ENCODE results near the gene CYP27C1. TPM values are rescaled to one million over a fixed set of nuclear protein-coding genes. Genes with fewer than 3 reads are reported as not detected.
A peak's percentile ranks its signal among the peaks of the same experiment; 100 is the strongest.

The CYP27C1 gene
- total RNA-seq, 1 donor from 2014 or later = not detected

DNA sequence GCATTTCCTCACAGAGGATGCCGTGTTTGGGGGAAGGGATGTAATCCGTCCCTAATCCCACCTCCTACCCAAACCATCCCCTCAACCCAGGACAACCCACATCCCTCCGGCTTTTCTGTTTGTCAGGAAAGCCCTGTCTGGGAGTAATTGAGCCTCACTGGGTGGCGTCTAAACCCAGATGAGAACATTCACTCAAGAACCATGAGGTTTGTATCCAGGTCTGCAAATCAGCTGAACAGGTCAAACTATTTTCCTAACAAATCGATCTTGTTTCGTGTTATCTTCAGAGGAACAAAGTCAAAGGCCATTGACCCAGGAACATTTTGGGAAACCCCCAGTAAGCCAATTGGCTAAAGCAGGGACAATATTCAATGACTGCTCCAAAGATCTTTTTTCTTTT, 25.7 kb downstream of the CYP27C1 start:
- DNase-seq (ENCODE audit: low read depth in 2 of 2) = no peak

DNA sequence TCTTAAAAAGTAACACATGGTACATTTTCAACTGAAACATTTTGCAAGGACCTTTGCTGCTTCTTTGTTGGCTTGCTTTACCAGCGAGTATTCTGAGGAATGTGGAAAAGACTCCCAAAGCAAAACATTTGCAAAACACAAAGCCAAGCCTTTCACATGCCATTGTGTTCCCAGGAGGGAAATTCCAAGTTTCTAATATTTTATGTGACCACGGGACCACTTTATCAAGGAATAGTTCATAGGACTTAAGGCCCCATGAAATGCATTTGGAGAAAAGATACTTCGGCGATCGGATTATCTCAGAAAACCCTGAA, 26.2 kb downstream of the CYP27C1 start:
- no peak for DNase-seq (ENCODE audit: low read depth in 2 of 2)

DNA sequence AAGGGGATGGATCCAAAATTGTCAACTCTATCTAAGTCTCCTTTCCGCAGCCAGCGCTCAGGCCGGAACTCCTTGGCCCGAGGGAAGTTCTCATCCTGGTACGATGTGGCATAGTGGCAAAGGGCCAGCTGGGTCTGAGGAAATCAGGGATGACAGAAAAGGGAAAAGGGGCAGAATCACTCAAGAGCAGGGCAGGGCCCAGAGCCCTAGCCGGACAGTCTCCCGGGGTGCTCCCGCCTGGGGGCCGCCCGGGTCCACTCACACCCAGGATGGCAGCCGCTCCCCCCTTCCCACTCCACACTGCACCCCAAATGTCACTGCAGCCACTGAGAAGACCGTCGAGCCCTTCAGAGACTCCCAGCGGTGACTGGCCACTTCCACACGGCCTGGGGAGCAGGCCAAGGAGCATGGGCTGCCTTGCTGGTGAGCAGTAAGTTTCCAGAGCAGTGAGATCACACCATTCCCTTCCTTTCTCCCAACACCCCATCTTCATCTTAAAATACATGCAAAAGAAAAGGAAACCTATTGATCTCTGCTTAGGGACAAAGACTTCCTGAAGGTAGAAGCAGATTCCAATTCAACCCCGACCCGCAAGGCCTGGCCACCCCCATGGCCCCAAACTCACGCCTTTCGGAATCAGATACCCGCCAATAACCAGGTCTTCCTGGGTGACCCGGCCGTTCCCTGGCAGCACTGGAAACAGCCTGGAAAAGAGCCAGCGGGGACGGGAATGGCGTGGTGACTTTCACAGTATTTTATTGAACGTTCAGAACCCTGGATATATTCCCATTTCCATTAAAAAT, 26.7 kb downstream of the CYP27C1 start:
- no peak for DNase-seq (ENCODE audit: low read depth in 2 of 2)

DNA sequence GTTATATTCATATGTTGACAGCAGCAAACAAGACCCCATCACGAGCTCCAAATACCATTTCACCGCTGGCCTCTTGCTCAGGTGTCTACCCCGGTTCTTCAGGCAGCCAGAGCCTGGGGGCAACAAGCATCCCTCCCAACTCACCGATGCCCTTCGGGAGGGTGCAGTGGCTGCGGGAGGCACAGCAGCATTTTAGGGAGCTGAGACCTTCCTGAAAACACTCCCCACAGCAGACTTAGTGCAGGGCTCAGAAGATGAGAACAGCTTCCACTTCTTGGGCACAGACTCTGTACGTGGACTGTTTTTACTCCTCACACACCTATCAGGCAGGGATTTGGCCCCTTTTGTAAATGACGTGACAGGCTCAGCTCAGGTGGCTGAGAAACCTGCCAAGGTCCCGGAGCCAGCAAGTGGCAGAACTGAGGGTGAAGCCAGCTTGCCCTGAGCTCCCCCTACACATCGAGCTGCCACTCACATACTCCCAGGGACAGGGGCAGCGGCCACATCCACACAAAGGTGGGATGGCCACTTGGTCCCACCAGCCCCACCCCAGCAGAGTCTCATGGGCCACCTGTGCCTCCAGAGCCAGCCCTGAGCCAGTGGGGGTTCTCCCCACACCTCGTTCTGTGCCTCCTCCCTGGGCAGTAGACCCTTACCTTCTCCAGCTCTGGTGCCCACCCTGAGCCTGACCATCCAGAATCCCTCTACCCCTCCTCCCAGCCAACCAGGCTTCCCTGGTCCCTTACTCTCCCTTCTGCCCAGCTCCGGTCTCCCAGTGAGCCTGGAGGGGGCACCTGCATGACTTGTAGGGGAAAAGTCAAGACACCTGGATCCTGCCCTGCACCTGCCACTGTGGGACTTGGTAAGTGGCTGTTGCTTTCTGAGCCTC, 28.5 kb downstream of the CYP27C1 start:
- DNase-seq (ENCODE audit: low read depth in 2 of 2) = no peak

DNA sequence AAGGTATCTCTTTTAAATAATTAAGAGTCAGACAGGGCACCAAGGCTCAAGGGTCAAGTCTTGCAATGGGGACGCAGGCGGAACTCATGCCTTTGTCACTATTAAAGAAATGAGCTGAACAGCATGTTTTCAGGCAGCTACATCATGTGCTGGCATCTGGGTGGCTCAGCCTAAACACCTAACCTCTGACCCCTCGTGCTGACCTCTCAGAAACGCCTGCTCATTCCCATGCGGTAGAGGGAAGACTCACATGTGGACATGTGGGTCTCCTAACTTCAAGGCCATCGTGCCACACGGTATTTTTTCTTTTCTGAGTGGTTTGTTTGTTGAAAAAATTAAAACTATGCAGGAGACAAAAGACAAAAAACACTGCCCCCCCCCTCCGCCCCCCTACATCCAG, 31.3 kb downstream of the CYP27C1 start:
- no peak for DNase-seq (ENCODE audit: low read depth in 2 of 2)

DNA sequence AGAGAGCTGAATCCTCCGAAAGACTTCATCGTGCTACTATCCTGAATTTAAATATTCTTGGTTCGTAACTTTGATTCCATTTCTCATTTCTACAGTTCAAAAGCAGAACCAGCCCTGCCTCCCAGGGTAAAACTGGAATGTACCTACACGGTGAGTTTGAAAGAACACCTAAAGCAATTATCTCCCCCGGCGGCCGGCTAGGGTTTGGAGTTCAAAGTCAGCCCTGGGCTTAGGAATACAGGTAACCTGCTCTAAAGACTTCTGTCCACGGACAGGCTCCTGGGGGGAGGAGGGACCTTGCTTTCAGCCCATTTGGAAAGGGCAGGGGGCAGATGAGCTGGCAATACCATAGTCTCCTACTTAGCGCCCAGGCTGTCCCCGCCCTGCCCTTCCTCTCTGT, 32.3 kb downstream of the CYP27C1 start:
- DNase-seq (ENCODE audit: low read depth in 2 of 2) = no peak

DNA sequence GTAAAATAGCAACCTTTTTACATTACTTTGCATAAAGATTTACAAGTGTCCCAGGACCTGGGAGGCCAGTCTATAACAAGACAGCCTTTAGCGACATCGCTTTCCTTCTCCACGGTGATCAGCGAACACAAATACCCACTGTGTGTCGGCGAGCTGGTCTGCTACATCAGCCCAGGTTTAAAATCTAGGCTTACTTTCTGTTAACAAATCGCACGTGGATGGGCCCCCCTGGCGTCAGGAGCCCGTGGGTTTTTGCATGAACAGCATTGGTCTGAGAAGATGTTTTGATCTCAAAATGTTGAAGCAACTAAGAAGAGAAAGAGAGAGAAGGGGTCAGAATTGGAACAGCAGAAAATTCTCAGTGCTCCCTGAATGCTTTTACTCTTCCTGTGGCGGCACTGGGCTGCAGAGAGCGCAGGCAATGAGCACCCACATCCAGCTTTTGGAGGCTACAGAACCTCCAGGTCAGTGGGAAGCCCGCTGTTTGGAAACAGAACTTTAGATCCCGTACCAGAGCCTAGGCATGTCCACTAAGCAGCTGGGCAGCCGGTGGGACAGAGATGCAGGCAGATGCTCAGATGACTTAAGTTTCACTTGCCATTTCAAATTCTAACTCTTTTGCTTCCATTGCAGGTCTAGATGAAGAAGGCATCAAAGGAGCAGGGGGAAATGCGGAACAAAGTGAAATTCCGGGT, 32.9 kb downstream of the CYP27C1 start:
- no peak for DNase-seq (ENCODE audit: low read depth in 2 of 2)

DNA sequence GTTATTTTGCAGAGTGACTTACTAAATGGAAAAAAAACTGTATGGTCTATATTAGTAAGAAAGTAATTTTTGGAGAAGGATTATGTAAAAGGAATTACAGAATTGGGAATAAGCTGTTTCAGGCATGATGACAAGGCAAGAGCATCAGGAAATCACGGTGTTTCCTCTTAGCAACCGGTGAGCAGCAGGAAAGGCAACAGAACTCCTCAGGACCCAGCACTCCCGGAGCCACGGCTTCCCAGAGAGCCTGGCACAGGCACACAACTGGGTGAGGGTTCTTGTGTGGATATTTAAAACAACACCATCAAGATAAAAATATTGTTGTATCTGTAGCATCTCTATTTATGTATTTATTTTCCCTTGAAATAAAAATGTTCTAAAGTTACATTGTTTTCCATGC, 34.4 kb downstream of the CYP27C1 start:
- DNase-seq (ENCODE audit: low read depth in 2 of 2) = peak; percentile 83 to 87

DNA sequence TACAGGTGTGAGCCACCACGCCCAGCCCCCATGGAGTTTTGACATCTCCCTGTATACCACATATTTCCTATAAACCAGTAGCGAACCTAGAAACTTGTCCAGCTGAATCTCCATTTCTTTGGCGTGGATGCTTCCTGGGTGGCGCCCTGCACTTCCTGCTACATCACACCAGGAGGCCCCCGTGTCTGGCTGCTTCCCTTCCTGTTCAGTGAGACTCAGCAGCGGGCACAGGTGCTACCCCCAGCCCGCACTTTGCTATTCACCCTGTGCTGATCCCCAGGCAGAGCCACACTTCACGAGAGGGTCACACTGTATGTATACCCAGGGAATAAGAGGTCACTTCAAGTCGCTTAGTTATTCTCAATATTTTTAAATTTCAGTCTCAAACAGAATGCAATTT, 35.0 kb downstream of the CYP27C1 start:
- DNase-seq (ENCODE audit: low read depth in 2 of 2) = peak; percentile 23 to 57

DNA sequence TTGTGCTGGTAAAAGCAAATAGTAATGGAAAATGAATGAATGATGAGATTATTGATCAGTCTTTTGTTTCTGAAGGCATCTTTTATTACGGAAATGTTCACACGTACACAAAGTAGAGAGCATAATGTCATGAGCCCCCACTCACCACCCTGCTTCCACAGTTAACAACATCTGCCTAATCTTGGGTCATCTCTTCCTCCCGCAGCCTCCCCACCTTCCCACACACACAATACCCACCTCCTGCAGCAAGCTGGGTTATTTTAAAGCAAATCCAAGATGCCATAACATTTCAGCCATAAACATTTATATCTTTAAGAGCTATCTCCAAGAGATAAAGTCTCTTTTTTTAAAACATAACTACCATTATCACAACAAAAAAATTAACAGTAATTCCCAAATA, 36.3 kb downstream of the CYP27C1 start:
- no peak for DNase-seq (ENCODE audit: low read depth in 2 of 2)

DNA sequence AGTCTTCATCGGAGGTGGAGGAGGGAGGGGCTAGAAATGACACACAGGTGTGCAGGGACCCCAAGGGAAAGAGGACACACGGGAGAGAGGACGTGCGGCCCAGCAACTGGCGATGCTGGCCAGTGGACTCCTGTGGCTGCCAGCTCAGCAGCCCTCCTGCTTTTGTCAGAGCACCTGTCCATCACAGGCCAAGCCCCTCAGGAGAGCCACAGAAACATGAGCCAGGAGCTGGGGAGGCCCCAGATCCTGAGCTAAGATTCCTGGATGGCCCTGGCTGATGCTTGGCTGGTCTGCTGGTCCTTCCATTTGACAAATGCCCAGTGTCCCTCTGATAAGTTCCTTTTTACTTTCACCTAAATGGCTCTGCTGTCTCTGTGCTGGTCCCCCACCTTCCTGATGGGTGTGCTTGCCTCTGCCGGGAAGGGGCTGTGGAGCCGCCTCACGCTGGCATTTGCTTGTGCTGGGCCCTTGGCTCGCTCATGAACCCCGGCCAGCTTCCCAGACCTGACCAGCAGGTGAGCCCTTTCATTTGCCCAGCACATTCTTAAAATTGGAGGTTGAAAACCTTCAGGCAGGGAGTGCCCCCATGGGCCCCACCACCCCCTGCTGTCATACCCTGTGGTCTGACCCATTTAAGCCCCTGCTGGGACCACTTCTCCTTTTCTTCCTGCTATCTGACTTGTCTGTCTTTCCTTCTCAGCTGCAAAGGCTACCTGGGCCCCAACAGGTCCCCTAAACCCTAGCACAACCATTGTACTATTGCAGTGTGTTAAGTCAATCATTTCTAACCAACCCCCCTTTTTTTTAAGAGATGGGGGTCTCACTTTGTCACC, 37.3 kb downstream of the CYP27C1 start:
- DNase-seq (ENCODE audit: low read depth in 2 of 2) = no peak

DNA sequence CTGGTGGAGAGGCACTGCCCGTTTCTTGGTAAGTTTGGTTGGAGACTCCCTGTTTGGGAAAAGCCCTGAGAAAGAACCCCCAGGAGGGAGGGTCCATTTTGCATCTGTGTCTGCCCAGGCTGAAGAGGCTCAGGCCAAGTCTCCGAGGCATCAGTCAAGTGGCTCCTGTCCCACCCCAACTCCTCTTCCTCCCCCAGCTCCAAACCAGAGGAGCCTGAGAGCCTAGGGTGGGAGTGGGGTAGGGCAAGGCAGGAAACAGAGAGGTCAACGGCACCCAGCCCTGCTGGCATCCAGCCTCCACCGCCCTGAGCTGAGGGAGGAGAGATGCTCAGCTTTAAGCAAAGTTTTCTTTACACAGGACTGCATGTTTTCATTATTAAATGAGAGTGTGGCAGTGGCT, 38.2 kb downstream of the CYP27C1 start:
- no peak for DNase-seq (ENCODE audit: low read depth in 2 of 2)

DNA sequence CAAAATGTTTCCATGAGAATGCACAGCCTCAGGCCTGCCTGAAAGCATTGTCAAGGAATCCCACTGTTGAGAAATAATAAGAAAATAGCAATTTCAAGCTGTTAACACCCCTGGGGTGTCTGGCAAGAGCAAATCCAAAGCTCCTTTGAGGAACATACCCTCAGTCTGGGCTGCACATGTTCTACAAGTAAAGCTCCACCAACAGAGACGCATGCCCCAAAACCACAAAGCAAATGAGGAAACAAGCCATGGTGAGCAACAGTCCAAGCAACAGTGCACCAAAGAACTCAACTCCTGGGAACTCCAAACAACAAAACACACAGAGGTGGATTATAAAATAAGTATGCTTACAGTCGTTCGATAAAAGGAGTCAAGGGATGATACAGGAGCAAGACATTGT, 40.3 kb downstream of the CYP27C1 start:
- no peak for DNase-seq (ENCODE audit: low read depth in 2 of 2)

DNA sequence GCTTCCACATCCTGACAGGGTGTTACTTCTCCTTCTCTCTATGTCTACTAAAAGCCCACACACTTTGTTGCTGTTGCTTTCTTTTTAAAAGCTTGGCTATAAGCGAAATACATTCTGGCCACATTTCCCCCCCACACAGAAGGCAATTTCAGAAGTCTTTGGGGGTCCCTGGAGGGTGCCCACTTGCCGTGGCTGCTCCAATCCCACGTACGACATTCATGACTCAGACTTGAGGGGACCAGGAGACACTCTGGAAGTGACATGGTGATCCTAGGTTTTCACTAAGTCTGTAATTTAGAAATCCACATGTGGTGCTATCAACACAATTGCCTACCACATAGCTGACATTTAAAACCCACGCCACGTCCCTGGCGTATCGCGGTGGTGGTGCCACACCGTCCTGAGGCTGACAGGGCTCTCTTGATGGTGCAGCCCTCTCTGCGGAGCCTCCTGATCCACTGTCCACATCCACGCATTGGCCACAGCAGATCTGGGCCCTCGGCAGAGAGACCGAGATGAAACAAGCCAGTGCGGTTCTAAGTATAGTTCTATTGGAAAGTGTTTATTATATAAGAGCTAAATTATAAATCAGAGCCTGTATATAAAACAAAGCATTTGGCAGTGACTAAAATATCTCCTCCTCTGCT, 42.4 kb downstream of the CYP27C1 start:
- no peak for DNase-seq (ENCODE audit: low read depth in 2 of 2)

DNA sequence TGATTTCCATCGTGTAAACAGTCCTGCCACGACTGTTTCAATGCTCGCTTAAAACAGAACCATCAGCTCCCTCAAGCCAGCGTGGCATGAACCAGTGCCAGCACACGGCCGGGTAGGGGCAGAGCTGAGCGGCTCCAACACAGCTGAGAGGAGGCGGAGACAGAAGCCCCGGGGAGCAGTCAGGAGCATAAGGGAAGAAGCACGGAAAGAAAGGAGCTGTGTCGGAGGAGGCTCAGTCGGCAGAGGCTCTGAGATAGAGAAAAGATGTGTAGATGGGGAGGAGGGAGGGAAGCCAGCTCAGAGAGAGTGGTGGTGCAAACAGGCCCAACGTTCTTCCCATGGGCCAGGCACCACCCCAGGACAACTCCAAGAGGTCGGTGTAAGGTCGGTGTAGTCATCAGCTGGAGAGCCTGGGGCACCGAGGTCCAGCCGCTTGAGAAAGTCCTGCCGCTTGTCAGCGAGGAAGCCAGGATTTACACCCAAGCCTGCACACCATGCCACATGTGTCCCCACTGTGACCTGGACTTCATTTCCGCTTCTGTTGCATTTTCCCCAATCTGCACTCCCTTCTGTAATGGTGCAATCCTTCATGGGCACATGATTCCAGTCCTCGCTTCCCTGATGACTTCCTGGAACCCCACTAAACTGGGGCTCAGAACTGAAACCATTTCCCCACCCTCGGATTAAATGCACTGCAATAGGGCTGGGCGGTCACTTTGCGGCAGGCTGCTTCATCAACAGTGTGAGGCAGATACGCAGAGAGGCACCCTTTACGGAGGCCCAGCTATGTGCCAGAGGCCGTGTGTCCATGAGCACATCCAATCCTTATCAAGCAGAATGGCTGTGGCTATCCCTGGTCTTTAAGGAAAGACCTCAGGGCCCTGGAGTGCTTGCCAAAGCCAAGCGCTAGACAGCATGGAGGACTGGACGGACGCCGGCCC, 43.5 kb downstream of the CYP27C1 start:
- no peak for DNase-seq (ENCODE audit: low read depth in 2 of 2)

DNA sequence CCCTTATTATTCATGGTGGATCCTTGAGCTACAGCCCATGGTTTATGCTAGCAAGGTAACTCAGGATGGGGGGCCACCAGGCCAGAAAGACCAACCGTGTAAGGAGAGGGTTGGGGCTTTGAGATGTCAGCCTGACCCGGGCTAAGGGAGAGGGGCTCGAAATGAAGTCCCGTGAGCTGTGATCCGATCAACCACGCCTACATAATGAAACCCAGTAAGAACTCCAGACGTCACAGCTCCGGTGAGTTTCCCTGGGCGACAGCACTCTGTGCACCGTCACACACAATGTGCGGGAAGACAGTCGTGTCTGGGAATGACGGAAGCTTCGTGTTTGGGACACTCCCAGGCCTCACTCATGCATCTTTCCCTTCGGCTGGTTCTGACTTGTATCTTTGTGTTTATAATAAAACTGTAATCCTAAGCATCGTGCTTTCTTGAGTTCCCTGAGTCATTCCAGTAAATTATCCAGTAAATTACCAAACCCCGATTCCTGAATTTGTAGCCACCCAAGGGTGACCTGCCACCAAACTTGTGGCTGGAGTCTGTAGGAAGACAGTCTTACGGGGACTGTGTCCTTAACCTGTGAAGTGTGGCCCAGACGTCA, 44.2 kb downstream of the CYP27C1 start:
- no peak for DNase-seq (ENCODE audit: low read depth in 2 of 2)

DNA sequence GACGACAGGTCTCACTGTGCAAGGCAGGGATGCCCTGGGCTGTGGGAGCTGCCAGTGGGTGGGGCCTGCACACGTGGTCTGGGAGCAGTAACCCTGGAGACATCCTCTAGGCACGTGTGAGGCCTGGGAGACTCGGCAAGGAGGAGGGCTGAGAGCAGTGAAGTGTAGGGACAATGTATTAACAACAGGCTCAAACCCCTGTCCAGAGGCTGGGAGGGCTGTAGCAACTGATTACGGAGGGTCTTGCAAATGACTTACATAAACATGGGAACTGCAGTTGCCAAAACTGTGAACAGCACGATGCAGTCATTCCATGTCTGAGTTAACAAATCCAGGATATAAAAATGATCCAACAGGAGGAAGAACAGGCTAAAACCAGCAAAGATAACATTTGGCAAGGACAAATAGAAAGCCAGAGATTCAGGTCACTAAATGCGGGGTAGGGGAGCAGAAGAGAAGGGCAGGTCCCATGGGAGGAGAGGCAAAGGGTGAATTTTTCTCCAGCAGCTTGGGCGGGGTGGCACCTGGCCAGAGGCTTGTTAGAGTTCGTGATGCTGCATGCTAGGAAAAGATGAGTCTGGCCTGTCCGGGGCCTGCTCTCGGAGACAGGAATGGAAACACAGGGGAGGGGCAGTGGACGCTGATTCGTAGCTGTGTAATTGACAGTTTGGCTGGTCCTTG, 44.9 kb downstream of the CYP27C1 start:
- DNase-seq (ENCODE audit: low read depth in 2 of 2) = peak in 1 of 2 donors; percentile 45

DNA sequence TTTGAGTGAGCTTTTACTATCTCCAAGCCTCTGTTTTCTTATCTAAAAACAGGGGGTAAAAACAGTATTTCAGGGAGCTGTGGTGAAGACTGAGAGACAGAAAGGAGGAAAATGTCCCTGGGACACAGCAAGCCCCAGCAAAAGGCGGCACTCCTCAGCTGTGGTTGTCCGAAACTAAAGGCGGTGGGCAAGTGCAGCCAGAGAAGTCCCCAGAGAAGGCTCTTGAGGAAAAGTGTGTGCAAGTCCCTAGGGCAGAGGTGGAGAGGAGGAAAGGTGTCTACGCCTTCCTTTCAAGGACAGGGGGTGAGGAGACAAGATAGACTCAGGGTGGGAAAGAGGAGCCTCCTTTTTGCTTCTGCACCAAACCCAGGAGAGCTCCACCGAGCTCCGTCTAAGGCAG, 45.5 kb downstream of the CYP27C1 start:
- DNase-seq (ENCODE audit: low read depth in 2 of 2) = no peak

DNA sequence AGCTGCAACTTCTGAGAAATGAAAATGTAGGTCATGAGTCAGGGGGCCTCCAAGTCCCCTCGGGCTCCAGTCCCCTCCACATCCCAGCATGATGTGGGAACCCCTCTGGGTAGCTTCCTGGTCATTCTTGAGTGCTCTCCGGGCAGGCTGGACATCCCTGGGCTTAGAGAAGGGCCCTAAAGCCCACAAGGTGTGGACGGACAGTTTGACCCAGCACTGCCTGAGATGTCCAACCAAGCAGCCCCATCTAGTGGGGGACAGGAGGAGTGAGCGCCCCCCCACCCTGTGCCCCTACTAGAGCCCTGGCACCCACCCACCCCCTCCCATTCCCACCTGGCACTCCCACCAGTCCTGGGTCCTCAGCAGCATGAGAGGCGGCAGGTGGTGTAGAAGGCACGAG, 46.0 kb downstream of the CYP27C1 start:
- peak; percentile 54 to 67 for DNase-seq (ENCODE audit: low read depth in 2 of 2)
